OCI-LY1 (cell line): ENCODE data around the gene RHBDL1.

Source experiments
- EZH2 ChIP-seq: fragments of 200-600 bp; sonication (generic), shearing (Covaris generic); IDR thresholded peaks from 2 replicates; pipeline ENCODE4 v1.8.0; 2017; ENCODE audit warnings: borderline replicate concordance, mixed run types, mild to moderate bottlenecking, antibody characterized with exemption, low read length, moderate library complexity, mixed read lengths
- TF ChIP-seq, protein P1 (sequence below): fragments of 200-600 bp; sonication (generic), shearing (Covaris generic); IDR thresholded peaks from 2 replicates; pipeline ENCODE4 v1.5.1; 2017; ENCODE audit warnings: mild to moderate bottlenecking, antibody characterized with exemption, low read length, moderate library complexity, mixed read lengths

DNA sequence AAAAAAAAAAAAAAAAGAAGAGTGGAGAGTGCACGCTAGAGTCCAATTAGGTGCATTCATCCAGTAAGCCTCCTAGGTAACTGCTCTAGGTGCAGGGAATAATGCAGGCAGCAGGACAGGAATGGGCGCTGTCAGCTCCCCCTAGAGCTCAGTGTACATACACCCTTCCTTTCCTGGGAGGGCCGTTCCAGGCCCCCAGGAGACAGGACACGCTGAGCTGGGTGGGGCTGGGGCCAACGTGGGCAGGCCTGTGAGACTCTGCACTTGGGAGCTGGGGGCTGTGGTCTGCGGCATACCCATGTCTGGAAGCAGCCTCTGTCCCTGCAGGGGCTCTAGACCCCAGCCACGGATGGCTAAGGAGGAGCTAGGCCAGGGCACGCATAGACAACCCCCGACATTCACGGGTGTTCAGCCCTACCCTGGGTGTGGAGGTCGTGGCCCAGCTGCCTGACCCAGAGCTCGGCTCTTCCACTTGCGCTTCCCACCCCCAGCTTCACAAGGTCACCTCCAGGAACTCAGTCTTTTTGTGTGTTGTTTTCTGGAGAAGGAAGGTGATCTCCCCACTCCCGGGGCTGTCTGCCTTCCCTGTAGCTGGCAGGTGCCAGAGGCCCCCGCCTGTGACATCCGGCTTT is 44.5 kb downstream of the RHBDL1 start:
- TF ChIP-seq, protein P1, sequence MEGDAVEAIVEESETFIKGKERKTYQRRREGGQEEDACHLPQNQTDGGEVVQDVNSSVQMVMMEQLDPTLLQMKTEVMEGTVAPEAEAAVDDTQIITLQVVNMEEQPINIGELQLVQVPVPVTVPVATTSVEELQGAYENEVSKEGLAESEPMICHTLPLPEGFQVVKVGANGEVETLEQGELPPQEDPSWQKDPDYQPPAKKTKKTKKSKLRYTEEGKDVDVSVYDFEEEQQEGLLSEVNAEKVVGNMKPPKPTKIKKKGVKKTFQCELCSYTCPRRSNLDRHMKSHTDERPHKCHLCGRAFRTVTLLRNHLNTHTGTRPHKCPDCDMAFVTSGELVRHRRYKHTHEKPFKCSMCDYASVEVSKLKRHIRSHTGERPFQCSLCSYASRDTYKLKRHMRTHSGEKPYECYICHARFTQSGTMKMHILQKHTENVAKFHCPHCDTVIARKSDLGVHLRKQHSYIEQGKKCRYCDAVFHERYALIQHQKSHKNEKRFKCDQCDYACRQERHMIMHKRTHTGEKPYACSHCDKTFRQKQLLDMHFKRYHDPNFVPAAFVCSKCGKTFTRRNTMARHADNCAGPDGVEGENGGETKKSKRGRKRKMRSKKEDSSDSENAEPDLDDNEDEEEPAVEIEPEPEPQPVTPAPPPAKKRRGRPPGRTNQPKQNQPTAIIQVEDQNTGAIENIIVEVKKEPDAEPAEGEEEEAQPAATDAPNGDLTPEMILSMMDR = peak; percentile 6; the same call in 1 of the 2 replicates
- no peak for TF ChIP-seq EZH2
